GM12878 (cell line): Measurements from ENCODE around the gene PNLIP. TPM values are rescaled to one million over a fixed set of nuclear protein-coding genes. Genes with fewer than 3 reads are reported as not detected.

Experiments used
- ATAC-seq: fragments of 200-7000 bp; cut with Tn5 transposase; 3 replicates; pipeline ENCODE4 v1.9.1; 2020; ENCODE audit warnings: mild to moderate bottlenecking, moderate library complexity
- BruUV-seq: library from RNA; stranded (reverse); fragments of 400-500 nt; replicated peaks from 2 replicates; lab custom pipeline; 2021; lab: Mats Ljungman, UMichigan
- CTCF ChIA-PET: fragments of 300-600 bp; sonication (Branson Sonifier 250); formaldehyde crosslinking; extraction: SDS; loops from one replicate; lab custom pipeline; 2021; ENCODE audit warnings: inconsistent platforms; lab: Yijun Ruan, JAX
- POLR2A ChIA-PET: fragments of 350-600 bp; formaldehyde crosslinking; extraction: SDS; loops from one replicate; lab custom pipeline; 2021; ENCODE audit warnings: inconsistent platforms; lab: Charles Lee
- RAD21 ChIA-PET: fragments of 300-600 bp; sonication (Branson Sonifier 250); formaldehyde crosslinking; loops from one replicate; lab custom pipeline; 2023; ENCODE audit warnings: antibody characterized with exemption; ENCODE audit not compliant: unreplicated experiment; lab: Charles Lee
- SMC1A ChIA-PET: fragments of 300-600 bp; sonication (Branson Sonifier 250); formaldehyde crosslinking; loops from one replicate; lab custom pipeline; 2023; ENCODE audit not compliant: unreplicated experiment, uncharacterized antibody; lab: Charles Lee
- DNase-seq: peaks from one replicate; pipeline ENCODE4 v3.0.0-alpha.2; 2011; ENCODE audit warnings: low read depth, low spot score
- FAIRE-seq: peaks from 3 replicates; lab custom pipeline; 2011; peaks lifted over from hg19 to GRCh38; lab: Jason Lieb, UNC
- H2AFZ ChIP-seq: 2 replicates; pipeline ENCODE4 v1.6.0; 2011; ENCODE audit warnings: low read depth, low read length, control low read depth; ENCODE audit not compliant: control insufficient read depth
- H3K27ac ChIP-seq: 2 replicates; pipeline ENCODE4 v1.5.1; 2011; ENCODE audit warnings: control low read depth; ENCODE audit not compliant: control insufficient read depth, insufficient read depth
- H3K27me3 ChIP-seq, 2 experiments: replicated peaks in 1 of 2; 2 replicates each; pipeline versions ENCODE4 v1.6.0 to v1.6.1; 2011; ENCODE audit warnings: low read length in 1 of 2; ENCODE audit not compliant: control insufficient read depth in 2 of 2, insufficient read depth in 2 of 2
- H3K36me3 ChIP-seq, 2 experiments: 2 replicates each; pipeline ENCODE4 v1.5.1; 2011; ENCODE audit warnings: low read length in 1 of 2; ENCODE audit not compliant: control insufficient read depth in 2 of 2, insufficient read depth in 2 of 2
- H3K4me1 ChIP-seq: 2 replicates; pipeline ENCODE4 v1.6.1; 2011; ENCODE audit warnings: mild to moderate bottlenecking, low read length, moderate library complexity, mixed read lengths; ENCODE audit not compliant: control insufficient read depth, insufficient read depth
- H3K4me2 ChIP-seq: 2 replicates; pipeline ENCODE4 v1.6.0; 2011; ENCODE audit warnings: control low read depth; ENCODE audit not compliant: control insufficient read depth, insufficient read depth
- H3K4me3 ChIP-seq: fragments of 200-600 bp; sonication (generic); 2 replicates; pipeline ENCODE4 v1.5.1; 2016
- H3K79me2 ChIP-seq: 2 replicates; pipeline ENCODE4 v1.6.0; 2011; ENCODE audit warnings: low read length; ENCODE audit not compliant: control insufficient read depth, insufficient read depth
- H3K9ac ChIP-seq: 2 replicates; pipeline ENCODE4 v1.8.0; 2011; ENCODE audit warnings: low read length, control low read depth, mixed read lengths; ENCODE audit not compliant: control insufficient read depth, insufficient read depth
- H3K9me3 ChIP-seq: replicated peaks from 3 replicates; pipeline ENCODE4 v1.5.1; 2011; ENCODE audit warnings: mild to moderate bottlenecking, low read length; ENCODE audit not compliant: control insufficient read depth, insufficient read depth
- H4K20me1 ChIP-seq: 2 replicates; pipeline ENCODE4 v1.6.0; 2011; ENCODE audit not compliant: control insufficient read depth, insufficient read depth
- ATF7 ChIP-seq: fragments of 450-650 bp; IDR thresholded peaks from 2 replicates; pipeline ENCODE4 v1.6.1; 2016; ENCODE audit warnings: low read depth, mild to moderate bottlenecking
- CBX3 ChIP-seq: fragments of 200-600 bp; sonication (generic); IDR thresholded peaks from 2 replicates; pipeline ENCODE4 v1.6.1; 2016; ENCODE audit warnings: low read depth, borderline replicate concordance
- EZH2 ChIP-seq: IDR thresholded peaks from 2 replicates; pipeline ENCODE4 v1.6.1; 2012; ENCODE audit warnings: low read depth, mild to moderate bottlenecking, control low read depth, inconsistent platforms, low read length, borderline replicate concordance; ENCODE audit not compliant: control insufficient read depth
- MYC ChIP-seq: IDR thresholded peaks from 2 replicates; pipeline ENCODE4 v1.6.1; 2011; ENCODE audit warnings: mild to moderate bottlenecking, low read length, moderate library complexity, inconsistent platforms; ENCODE audit not compliant: insufficient read depth, insufficient replicate concordance, insufficient read length, severe bottlenecking
- NFXL1 ChIP-seq: fragments of 450-650 bp; IDR thresholded peaks from 2 replicates; pipeline ENCODE4 v1.6.1; 2017; ENCODE audit warnings: antibody characterized with exemption, mild to moderate bottlenecking, borderline replicate concordance
- NFYA ChIP-seq: IDR thresholded peaks from 2 replicates; pipeline ENCODE4 v1.6.1; 2011; ENCODE audit warnings: low read depth, mild to moderate bottlenecking, low read length, improper control_type of control experiment, borderline replicate concordance
- POLR2A ChIP-seq: IDR thresholded peaks from 2 replicates; pipeline ENCODE4 v1.6.1; 2011; ENCODE audit warnings: low read depth, mild to moderate bottlenecking, low read length
- RELA ChIP-seq: fragments of 450-650 bp; IDR thresholded peaks from 2 replicates; pipeline ENCODE4 v1.8.0; 2014; ENCODE audit warnings: borderline replicate concordance; ENCODE audit not compliant: partially characterized antibody
- YBX1 ChIP-seq: fragments of 450-650 bp; IDR thresholded peaks from 2 replicates; pipeline ENCODE4 v1.6.1; 2016; ENCODE audit warnings: antibody characterized with exemption
- ZNF207 ChIP-seq: fragments of 450-650 bp; IDR thresholded peaks from 2 replicates; pipeline ENCODE4 v1.6.1; 2014; ENCODE audit warnings: antibody characterized with exemption, mild to moderate bottlenecking, borderline replicate concordance
- ZNF24 ChIP-seq: fragments of 450-650 bp; IDR thresholded peaks from 2 replicates; pipeline ENCODE4 v1.6.1; 2017; ENCODE audit warnings: antibody characterized with exemption, mild to moderate bottlenecking
- ZSCAN29 ChIP-seq: fragments of 450-650 bp; IDR thresholded peaks from 2 replicates; pipeline ENCODE4 v1.6.1; 2017; ENCODE audit warnings: mild to moderate bottlenecking, moderate library complexity
- WGBS: methylation state at CpG from one replicate; pipeline ENCODE4 v1.1.6; 2016; ENCODE audit warnings: low lambda C conversion rate; ENCODE audit not compliant: insufficient replicate concordance, insufficient coverage; ENCODE audit errors: missing lambda C conversion rate; 5-methylcytosine and 5-hydroxymethylcytosine counted together
- in situ Hi-C: fragments of 300-500 bp; cut with MboI; formaldehyde crosslinking; loops from 9 replicates; pipeline ENCODE4 v1.14.3; 2018; ENCODE audit warnings: mixed read lengths
- intact Hi-C: fragments of 100-400 bp; cut with micrococcal nuclease; formaldehyde crosslinking; loops from one replicate; pipeline ENCODE4 v1.14.2; 2022; ENCODE audit not compliant: unreplicated experiment
- polyA plus RNA-seq, 11 experiments: library from polyadenylated mRNA; depleted of rRNA in 4 of 11; unstranded in 6 of 11; stranded (reverse) in 5 of 11; fragments of >200 nt; fragmentation: Nextera tagmentation in 4 of 11; fragmentation: Illumina TruSeq in 1 of 11; extraction: Ambion mirVana in 4 of 11; extraction: Trizol in 1 of 11; gene quantifications; 1 replicate in 1 of 11; 2 replicates in 10 of 11; pipeline versions ENCODE4 v1.2.1 to v1.2.3, GENCODE V29; 2011 to 2016; ENCODE audit warnings: inconsistent platforms in 2 of 11, missing spikeins in 2 of 11, low read depth in 1 of 11
- total RNA-seq, 4 experiments: library from RNA; depleted of rRNA in 3 of 4; stranded (reverse); fragments of >200 nt in 3 of 4; fragmentation: Illumina TruSeq in 1 of 4; extraction: Trizol in 1 of 4; gene quantifications; 2 replicates each; pipeline versions ENCODE4 v1.2.1 to v1.2.3, GENCODE V29; 2013 to 2021
- TF ChIP-seq, protein P1 (sequence below): fragments of 450-650 bp; IDR thresholded peaks from 2 replicates; pipeline ENCODE4 v1.6.1; 2017; ENCODE audit warnings: antibody characterized with exemption, mild to moderate bottlenecking, moderate library complexity
- TF ChIP-seq, protein P2 (sequence below): IDR thresholded peaks from 2 replicates; pipeline ENCODE4 v1.6.1; 2011; ENCODE audit warnings: borderline replicate concordance, low read depth, mild to moderate bottlenecking, moderate library complexity, mixed read lengths, low read length; ENCODE audit not compliant: insufficient read depth; ENCODE audit errors: extremely low read length
- TF ChIP-seq, protein P3 (sequence below): fragments of 450-650 bp; IDR thresholded peaks from 2 replicates; pipeline ENCODE4 v1.6.1; 2018; ENCODE audit warnings: borderline replicate concordance, mild to moderate bottlenecking; ENCODE audit not compliant: partially characterized antibody

The PNLIP gene
- total and polyA plus RNA-seq, 10 of the 15 experiments (the other 5 are each of a cell fraction or from before 2014, with no cell fraction given): 1.1 TPM; not detected in 9

DNA sequence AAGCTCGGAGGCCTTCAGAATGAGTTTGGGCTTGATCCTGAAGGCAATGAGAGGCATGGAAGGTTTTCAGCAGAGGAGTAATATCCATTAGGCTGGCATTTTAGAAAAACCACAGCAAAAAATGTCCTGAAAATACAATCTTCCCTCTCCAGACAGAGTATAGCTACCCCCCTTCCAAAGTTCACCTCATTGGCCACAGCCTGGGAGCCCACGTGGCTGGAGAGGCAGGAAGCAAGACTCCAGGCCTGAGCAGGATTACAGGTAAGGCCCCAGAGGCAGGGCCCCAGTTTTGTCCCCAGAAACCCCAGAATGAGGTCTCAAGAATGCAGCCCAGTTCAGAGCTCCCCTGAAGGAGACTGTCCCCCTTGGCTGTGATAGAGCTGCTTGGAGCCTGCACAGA is 50.3 kb downstream of the PNLIP start (continued):
- TF ChIP-seq, protein P1, sequence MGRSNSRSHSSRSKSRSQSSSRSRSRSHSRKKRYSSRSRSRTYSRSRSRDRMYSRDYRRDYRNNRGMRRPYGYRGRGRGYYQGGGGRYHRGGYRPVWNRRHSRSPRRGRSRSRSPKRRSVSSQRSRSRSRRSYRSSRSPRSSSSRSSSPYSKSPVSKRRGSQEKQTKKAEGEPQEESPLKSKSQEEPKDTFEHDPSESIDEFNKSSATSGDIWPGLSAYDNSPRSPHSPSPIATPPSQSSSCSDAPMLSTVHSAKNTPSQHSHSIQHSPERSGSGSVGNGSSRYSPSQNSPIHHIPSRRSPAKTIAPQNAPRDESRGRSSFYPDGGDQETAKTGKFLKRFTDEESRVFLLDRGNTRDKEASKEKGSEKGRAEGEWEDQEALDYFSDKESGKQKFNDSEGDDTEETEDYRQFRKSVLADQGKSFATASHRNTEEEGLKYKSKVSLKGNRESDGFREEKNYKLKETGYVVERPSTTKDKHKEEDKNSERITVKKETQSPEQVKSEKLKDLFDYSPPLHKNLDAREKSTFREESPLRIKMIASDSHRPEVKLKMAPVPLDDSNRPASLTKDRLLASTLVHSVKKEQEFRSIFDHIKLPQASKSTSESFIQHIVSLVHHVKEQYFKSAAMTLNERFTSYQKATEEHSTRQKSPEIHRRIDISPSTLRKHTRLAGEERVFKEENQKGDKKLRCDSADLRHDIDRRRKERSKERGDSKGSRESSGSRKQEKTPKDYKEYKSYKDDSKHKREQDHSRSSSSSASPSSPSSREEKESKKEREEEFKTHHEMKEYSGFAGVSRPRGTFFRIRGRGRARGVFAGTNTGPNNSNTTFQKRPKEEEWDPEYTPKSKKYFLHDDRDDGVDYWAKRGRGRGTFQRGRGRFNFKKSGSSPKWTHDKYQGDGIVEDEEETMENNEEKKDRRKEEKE: no peak
- TF ChIP-seq YBX1: no peak
- TF ChIP-seq, protein P2, sequence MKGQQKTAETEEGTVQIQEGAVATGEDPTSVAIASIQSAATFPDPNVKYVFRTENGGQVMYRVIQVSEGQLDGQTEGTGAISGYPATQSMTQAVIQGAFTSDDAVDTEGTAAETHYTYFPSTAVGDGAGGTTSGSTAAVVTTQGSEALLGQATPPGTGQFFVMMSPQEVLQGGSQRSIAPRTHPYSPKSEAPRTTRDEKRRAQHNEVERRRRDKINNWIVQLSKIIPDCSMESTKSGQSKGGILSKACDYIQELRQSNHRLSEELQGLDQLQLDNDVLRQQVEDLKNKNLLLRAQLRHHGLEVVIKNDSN: no peak
- no peak for TF ChIP-seq ZNF207

- Histone ChIP-seq H3K27me3 (no peaks in the 10 kb centered on the region), H4K20me1 (no peaks in the 10 kb centered on the region), H3K9ac (no peak overlapping the region), H3K36me3 (no peaks in the 10 kb centered on the region), H3K4me2 (no peak overlapping the region), H3K4me1 (no peaks in the 10 kb centered on the region), H3K9me3 (no peaks in the 10 kb centered on the region), H3K4me3 (no peak overlapping the region), H3K79me2 (no peaks in the 10 kb centered on the region), H3K27ac (no peak overlapping the region), H2AFZ (no peak overlapping the region)
- SMC1A ChIA-PET: no interaction called here
- ATAC-seq (no peak), FAIRE-seq (no peak), DNase-seq (no peak)
- no TSS peak for BruUV-seq
- 14% methylated on average over 5 of the region's 5 CpGs for WGBS
- CTCF ChIA-PET: no interaction called here
- in situ Hi-C loops: no loop called here
- intact Hi-C loops: no loop called here
- RAD21 ChIA-PET: no interaction called here
- POLR2A ChIA-PET: no interaction called here
- TF ChIP-seq NFXL1 (no peak), EZH2 (no peak), ZNF24 (no peak), MYC (no peak), ZSCAN29 (no peak), CBX3 (no peak), ATF7 (no peak), POLR2A (no peak), NFYA (no peak), RELA (no peak)
- TF ChIP-seq, protein P3, sequence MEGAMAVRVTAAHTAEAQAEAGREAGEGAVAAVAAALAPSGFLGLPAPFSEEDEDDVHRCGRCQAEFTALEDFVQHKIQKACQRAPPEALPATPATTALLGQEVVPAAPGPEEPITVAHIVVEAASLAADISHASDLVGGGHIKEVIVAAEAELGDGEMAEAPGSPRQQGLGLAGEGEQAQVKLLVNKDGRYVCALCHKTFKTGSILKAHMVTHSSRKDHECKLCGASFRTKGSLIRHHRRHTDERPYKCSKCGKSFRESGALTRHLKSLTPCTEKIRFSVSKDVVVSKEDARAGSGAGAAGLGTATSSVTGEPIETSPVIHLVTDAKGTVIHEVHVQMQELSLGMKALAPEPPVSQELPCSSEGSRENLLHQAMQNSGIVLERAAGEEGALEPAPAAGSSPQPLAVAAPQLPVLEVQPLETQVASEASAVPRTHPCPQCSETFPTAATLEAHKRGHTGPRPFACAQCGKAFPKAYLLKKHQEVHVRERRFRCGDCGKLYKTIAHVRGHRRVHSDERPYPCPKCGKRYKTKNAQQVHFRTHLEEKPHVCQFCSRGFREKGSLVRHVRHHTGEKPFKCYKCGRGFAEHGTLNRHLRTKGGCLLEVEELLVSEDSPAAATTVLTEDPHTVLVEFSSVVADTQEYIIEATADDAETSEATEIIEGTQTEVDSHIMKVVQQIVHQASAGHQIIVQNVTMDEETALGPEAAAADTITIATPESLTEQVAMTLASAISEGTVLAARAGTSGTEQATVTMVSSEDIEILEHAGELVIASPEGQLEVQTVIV: no peak
Measured at GRCh38 chr10:116597543-116597942, 51.8 kb downstream of the PNLIP start.
